NCI-H128 (cell line): ENCODE results near the gene SPATA46.
"Not testable (repeated sequence)": the region's sequence is repeated elsewhere in the genome, so short reads cannot be mapped to it uniquely, and the experiment has no call there.

ENCODE experiments used
- DNase-seq: peaks from one replicate; lab custom pipeline; 2025; ENCODE audit not compliant: unreplicated experiment; lab: John Stamatoyannopoulos, UW

Gene SPATA46

DNA sequence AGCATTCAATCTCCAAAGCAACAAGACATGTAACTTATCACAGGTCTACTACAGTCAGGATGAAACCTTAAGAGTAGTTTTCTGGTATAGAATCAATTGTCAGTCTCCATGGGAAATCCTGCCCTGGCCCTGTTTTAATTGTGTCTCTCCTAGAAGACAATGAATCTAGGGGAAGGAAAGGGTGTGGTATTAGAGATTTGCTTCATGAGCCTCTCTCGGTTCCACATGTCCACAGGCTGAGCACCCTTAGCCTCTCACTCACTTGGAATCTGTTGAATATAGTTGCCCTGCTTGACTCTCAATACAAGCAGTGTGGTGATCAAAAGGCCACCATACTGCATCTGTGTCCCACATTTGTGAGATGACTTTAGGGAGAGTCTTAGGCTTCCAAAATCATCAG, 17.7 kb downstream of the SPATA46 start:
- no peak for DNase-seq

- DNase-seq, result no peak
Observed at GRCh38 chr1:162357681-162358266, 18.9 kb downstream of the SPATA46 start.

GRCh38 chr1:162353702-162354101, 23.0 kb downstream of the SPATA46 start:
- DNase-seq, result no peak

- no peak for DNase-seq
Observed at GRCh38 chr1:162353078-162353477, 23.6 kb downstream of the SPATA46 start.

- not testable (repeated sequence) for DNase-seq
Observed at GRCh38 chr1:162351874-162352273, 24.8 kb downstream of the SPATA46 start.

- DNase-seq, result no peak
Observed at GRCh38 chr1:162351246-162351842, 25.3 kb downstream of the SPATA46 start.

DNA sequence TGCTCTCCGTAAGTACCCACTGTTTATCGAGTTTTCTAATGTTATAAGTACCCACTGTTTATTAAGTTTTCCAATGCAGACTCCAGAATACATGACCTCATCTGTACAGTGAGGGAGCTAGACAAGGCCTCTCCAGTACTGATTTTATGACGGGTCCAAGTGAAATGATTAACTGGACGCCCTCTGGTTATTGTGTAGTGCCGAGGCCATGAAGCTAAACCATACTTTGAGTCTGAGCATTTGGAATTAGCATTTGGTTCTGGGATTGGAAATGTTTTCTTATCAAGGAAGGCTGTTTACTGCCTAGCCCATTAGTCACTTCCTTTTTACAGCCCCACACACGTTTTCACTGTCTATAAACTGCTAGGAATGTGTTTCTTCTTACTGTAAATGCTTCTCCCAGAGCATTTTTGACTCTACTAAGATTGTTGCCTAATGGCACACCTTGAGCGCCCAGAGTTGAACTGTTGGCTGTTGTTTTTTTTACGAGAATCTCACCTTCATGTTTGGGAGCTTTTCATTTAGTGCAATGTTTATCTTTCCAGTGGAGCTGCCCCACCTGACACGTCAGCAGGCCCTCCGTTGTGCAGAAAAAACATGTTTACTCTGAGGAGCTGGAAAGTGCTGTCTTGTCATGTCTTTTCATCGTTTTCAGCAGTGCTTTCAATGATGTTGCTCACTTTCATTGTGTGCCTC, 26.9 kb downstream of the SPATA46 start:
- DNase-seq, result no peak

DNA sequence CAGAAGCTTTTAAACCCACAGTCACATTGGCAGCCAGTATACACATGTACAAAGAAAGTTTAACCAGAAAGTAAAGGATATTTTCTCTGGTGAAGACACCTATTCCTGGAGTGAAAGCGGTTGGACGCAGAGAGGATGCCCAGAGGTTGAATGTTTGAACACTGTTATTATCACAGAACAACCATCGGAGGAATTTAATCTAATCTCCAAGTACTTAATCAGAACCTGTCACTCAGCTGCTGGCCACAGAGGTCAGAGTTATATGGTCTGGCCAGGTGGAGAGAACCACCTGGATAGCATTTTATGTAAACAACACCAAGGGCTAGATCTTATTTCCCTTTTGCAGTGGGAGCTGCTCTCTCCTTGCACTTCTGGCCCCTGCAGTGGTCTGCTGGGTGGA, 29.4 kb downstream of the SPATA46 start:
- DNase-seq, result no peak

- DNase-seq, result no peak
Observed at GRCh38 chr1:162343470-162343869, 33.2 kb downstream of the SPATA46 start.

DNA sequence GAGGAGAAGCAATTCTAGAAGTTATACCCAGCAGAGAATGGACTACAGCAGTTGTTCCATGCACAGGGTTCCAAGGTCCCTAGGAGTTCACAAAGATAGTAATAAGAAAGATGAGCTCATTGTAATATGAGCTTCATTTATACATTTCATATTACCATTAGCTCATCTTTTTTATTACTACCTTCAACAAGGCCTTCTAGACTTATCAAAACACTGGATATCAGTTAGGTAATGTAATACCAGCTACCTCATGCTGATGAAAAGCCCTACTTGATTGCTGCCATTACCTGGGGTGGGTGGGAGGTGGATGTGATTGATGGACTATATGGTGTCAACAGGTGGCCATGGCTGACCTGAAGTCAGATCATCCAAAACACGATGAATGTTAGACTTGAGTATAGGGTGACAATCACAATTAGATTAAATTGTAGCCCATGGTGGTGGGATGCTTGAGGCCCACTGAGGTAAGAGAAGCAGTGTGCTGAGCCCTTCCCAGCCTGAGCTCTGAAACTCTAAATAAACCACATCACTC, 34.1 kb downstream of the SPATA46 start:
- no peak for DNase-seq

- no peak for DNase-seq
Observed at GRCh38 chr1:162336621-162337285, 39.9 kb downstream of the SPATA46 start.

- no peak for DNase-seq
Observed at GRCh38 chr1:162335126-162335525, 41.5 kb downstream of the SPATA46 start.

DNA sequence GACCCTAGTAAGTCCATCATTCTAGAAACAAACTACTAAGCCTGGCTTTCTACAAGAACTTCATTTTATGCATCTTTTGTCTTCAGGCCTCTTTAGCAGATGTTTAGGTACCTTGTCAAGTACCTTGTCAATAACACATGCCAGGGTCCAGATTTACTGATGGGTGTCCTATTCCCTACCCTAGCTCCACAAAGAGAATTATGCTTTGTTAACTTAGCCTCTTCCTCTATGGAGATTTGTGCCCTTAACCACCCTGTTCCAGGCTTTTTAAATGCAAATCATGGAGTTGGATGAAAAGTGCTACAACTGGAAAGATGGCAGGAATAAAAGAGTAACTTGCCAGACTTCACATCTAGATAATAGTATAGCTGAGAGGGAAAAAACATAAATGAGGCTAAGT, 42.7 kb downstream of the SPATA46 start:
- DNase-seq, result no peak

DNA sequence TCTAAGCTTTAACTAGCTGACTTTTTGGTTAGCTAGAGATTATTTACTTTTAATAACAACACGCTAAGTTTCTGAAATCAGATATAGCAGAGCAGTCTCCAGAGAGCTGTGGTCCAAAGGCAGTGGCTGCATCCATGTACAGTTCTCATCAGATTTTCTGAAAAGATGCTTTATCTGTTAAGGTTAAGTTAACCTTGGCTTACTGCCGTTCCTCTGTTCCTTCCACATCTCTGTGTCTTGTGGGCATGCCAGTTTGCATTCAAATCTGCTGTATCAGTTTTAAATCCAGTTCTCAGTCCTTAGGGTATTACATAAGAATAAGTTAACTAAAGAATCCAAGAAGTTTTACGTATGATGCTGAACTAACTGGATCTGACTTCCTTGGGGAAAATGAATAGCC, 46.8 kb downstream of the SPATA46 start:
- DNase-seq, result no peak

- DNase-seq, result peak; percentile 47
Observed at GRCh38 chr1:162328512-162328911, 48.1 kb downstream of the SPATA46 start.

- no peak for DNase-seq
Observed at GRCh38 chr1:162327788-162328165, 48.9 kb downstream of the SPATA46 start.

DNA sequence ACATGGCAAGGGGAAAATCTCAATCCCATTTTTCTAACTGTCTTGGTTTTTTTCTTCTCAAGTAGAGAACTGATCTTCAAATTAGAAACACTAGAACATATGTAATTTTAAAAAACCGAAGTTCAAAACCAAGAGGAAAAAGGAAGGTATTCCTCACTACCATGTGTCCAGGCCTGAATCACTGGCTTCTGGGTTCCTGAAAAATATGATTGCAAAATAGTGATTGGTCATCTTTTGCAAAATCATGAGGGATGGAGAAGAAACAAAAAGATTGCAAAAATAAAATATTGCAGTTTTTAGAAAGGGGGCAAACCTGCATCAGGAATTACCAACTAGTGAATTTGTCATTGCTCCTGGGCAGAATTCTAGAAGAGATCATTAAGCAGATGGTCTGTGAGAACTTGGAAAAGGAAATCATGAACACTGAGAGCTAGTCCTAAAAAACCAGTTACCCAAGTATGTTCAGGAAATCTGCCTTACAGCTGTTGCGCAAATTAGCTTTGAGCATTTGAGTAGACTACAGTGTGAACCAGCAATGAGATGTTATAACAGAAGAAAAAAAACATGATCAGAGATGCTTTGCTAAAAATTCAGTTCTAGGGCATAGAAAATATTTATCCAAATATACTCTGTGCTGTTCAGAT, 49.4 kb downstream of the SPATA46 start:
- DNase-seq, result no peak

GRCh38 chr1:162326559-162326958, 50.1 kb downstream of the SPATA46 start:
- no peak for DNase-seq

DNA sequence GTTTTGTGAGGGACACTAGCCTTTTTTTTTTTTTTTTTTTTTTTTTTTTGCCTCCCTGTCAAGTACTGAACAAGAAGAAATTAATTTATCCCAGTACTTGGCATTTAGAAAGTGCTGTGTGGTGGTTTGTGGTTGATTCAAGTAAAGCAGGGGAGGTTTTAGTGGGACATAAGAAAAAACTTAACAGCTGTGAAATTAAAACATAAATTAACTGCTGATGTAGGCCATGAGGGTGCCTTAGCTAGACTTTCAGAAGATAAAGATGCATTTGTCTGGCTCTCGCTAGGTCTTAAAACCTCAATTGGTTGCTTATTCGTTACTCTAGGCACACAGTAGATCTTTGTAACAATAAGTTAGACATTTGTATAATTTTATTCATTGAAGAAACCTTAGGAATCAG, 52.3 kb downstream of the SPATA46 start:
- no peak for DNase-seq
